GM13977 (cell line): ENCODE data around the gene RIBC2.

ENCODE experiments used
- DNase-seq: peaks from one replicate; pipeline ENCODE4 v3.0.0; 2012; ENCODE audit warnings: low spot score
- in situ Hi-C: fragments of 300-500 bp; cut with MboI; formaldehyde crosslinking; loops from one replicate; pipeline ENCODE4 v1.12.0; 2022; ENCODE audit warnings: low sequenced_read_pairs, low pct_unique_long_range_greater_than_20kb, mixed read lengths, inconsistent platforms; ENCODE audit not compliant: unreplicated experiment
- TF ChIP-seq, protein P1 (sequence below): IDR thresholded peaks from 2 replicates; pipeline ENCODE4 v1.5.1; 2012; ENCODE audit warnings: mild to moderate bottlenecking, control low read depth; ENCODE audit not compliant: insufficient read depth; ENCODE audit errors: extremely low read depth, missing control alignments

RIBC2 gene

DNA sequence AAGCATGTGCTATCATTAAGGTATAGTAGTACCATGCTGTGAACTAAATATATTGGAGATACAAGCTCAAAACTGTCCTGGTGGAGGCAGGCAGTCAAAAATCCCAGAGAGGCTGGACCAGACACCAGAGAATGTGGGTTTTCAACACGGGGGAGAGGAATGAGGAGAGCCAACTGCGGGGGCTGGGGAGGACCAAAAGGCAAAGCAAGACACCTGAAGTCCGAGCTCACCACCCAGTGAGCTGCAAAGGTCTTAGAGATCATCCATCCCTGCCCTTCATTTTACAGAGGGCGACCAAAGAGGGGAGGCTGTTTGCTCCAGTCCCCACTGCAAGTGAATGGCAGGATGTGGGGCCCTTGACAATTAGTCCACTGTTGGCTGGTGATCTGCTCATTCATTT is 10.0 kb downstream of the RIBC2 start:
- in situ Hi-C loops, result no loop called here
- TF ChIP-seq, protein P1, sequence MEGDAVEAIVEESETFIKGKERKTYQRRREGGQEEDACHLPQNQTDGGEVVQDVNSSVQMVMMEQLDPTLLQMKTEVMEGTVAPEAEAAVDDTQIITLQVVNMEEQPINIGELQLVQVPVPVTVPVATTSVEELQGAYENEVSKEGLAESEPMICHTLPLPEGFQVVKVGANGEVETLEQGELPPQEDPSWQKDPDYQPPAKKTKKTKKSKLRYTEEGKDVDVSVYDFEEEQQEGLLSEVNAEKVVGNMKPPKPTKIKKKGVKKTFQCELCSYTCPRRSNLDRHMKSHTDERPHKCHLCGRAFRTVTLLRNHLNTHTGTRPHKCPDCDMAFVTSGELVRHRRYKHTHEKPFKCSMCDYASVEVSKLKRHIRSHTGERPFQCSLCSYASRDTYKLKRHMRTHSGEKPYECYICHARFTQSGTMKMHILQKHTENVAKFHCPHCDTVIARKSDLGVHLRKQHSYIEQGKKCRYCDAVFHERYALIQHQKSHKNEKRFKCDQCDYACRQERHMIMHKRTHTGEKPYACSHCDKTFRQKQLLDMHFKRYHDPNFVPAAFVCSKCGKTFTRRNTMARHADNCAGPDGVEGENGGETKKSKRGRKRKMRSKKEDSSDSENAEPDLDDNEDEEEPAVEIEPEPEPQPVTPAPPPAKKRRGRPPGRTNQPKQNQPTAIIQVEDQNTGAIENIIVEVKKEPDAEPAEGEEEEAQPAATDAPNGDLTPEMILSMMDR, result no peak
- DNase-seq, result no peak

DNA sequence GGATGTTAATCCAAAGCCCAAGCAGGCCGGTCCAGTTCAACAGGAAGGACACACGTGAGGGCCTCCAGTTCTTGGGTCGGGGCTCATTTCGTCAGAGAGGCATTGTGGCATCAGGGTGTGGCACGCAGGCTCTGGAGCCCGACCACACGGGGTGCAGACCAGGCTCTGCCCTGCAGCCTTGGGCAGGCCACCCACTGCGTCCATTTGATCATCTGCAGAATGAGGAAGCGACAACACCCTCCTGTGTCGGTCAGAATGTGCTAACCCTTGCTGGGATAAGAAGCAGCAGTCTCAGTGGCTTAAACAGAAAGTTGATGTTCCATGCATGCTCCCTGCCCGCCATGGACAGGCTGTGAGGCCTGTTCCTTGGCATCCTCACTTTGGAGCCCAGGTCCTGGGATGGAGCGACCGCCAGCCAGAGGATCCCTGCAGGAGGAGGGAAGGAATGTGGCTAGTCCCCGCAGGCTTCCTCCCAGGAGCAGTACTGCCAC is 10.8 kb downstream of the RIBC2 start:
- TF ChIP-seq, protein P1, result no peak
- in situ Hi-C loops, result no loop called here
- DNase-seq, result no peak

DNA sequence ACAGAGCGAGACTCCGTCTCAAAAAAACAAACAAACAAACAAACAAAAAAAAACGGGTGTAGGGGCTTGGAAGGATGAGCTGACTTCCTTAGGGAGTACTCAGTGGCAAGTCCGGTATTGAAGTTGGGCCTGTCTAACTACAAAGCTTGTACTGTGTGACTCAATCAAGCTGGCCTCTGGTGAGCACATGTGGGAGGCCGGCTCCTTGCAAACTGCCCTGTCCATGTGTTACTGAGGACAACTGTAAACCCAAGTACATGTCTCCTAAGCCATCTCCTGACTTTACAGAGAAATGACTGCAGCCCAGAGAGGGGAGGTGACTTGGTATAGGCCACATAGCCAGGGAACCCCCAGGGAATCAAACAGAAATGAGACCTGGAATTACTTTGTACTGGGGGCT is 11.6 kb downstream of the RIBC2 start:
- TF ChIP-seq, protein P1, result no peak
- no peak for DNase-seq
- in situ Hi-C loops, result no loop called here

DNA sequence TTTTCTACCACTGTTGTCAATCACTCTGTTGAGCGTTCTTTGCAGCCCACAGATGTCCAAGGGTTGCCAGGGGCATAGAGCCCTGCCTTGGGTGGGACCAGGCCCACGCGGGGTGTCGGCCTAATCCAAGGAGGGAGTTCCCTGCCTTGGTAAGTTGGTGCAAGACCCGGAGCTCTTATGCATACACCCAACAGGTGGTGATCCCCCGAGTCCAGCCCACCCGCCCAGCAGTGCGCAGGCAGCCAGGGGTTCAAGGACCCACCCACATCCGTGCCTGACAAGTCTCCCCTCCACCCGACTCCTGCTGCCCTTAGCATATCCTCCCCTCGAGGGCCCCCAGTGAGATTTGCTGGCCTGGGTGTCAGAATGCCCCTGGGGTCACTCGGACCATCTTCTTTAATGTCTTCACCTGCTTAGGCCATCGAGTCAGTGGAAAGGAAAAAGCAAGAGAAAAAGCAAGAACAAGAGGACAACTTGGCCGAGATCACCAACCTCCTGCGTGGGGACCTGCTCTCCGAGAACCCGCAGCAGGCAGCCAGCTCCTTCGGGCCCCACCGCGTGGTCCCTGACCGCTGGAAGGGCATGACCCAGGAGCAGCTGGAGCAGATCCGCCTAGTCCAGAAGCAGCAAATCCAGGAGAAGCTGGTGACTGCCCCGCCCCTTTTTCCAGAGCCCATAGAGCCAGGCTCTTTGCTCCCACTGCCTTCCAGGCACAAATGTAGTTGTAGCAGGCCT is 12.2 kb downstream of the RIBC2 start:
- in situ Hi-C loops, result no loop called here
- no peak for DNase-seq
- TF ChIP-seq, protein P1, result no peak

DNA sequence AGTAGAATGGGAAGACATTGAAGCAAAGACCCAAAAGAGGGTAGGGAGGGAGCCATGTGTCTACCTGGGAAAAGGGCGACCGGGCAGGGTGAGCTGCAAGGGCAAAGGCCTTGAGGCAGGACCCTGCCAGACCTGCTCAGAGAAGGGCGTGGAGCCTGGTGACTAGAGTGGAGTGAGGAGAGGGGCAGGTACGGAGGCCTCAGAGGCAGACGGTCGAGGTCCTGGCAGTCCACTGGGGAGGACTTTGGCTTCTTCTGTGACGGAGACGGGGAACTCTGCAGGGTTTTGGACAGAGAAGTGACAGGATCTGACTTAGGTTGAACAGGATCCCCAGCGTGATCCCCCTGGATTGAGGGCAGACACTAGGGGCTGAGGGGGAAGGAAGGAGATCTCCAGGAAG is 12.9 kb downstream of the RIBC2 start:
- in situ Hi-C loops, result no loop called here
- no peak for DNase-seq
- TF ChIP-seq, protein P1, result no peak

DNA sequence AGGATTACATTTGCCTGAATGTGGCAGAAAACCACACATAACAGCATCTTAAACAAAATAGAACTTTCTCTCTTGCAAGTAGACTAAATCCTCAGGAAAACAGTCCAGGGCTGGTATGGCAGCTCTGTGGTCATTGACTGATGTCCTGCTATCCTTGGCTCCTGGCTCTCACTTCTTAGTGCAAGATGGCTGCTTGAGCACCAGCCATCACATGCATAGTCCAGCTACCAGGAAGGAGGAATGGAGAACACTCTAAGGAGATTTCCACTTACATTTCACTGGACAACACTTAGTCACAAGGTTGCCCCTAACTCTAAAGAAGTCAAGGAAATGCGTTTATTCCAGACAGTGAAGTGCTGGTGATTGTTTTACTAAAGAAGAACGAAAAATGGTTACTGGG is 13.6 kb downstream of the RIBC2 start:
- no peak for DNase-seq
- in situ Hi-C loops, result no loop called here
- TF ChIP-seq, protein P1, result no peak
